GOT3 (cell line): Measurements from ENCODE around the gene SLC24A3.

Experiments
- DNase-seq: peaks from one replicate; lab custom pipeline; 2025; ENCODE audit warnings: mixed read lengths; lab: John Stamatoyannopoulos, UW

SLC24A3 gene

GRCh38 chr20:19212469-19212815 is at the start of gene SLC24A3:
Gene SLC24A3 (plus strand): TSS chr20:19212642.
- DNase-seq, result no peak

GRCh38 chr20:19170148-19170547 is 42.3 kb upstream of the SLC24A3 start:
- DNase-seq, result no peak

- no peak for DNase-seq
Observed at GRCh38 chr20:19172637-19173036, 39.8 kb upstream of the SLC24A3 start.

GRCh38 chr20:19176470-19177052 is 35.9 kb upstream of the SLC24A3 start:
- DNase-seq, result no peak

- DNase-seq, result no peak
Observed at GRCh38 chr20:19181552-19181951, 30.9 kb upstream of the SLC24A3 start.

GRCh38 chr20:19185083-19185482 is 27.4 kb upstream of the SLC24A3 start:
- no peak for DNase-seq

GRCh38 chr20:19193349-19193748 is 19.1 kb upstream of the SLC24A3 start:
- DNase-seq, result no peak

- peak; percentile 16 for DNase-seq
Observed at GRCh38 chr20:19205981-19206396, 6.5 kb upstream of the SLC24A3 start.

GRCh38 chr20:19207541-19207940 is 4.9 kb upstream of the SLC24A3 start:
- DNase-seq, result no peak

- DNase-seq, result no peak
Observed at GRCh38 chr20:19210391-19211155, 1.9 kb upstream of the SLC24A3 start.

GRCh38 chr20:19211252-19211651 is 1.2 kb upstream of the SLC24A3 start:
- DNase-seq, result no peak

- DNase-seq, result no peak
Observed at GRCh38 chr20:19211661-19212468, 577 bp upstream of the SLC24A3 start.

GRCh38 chr20:19212821-19213502 is 520 bp downstream of the SLC24A3 start:
- DNase-seq, result no peak

- no peak for DNase-seq
Observed at GRCh38 chr20:19213946-19214490, 1.6 kb downstream of the SLC24A3 start.

GRCh38 chr20:19218411-19218810 is 6.0 kb downstream of the SLC24A3 start:
- DNase-seq, result no peak

GRCh38 chr20:19222520-19223040 is 10.1 kb downstream of the SLC24A3 start:
- DNase-seq, result no peak

GRCh38 chr20:19223640-19224039 is 11.2 kb downstream of the SLC24A3 start:
- DNase-seq, result no peak

GRCh38 chr20:19231359-19232035 is 19.1 kb downstream of the SLC24A3 start:
- no peak for DNase-seq

GRCh38 chr20:19232997-19233794 is 20.8 kb downstream of the SLC24A3 start:
- DNase-seq, result no peak

- no peak for DNase-seq
Observed at GRCh38 chr20:19236371-19237055, 24.1 kb downstream of the SLC24A3 start.
